SK-N-SH (cell line): Measurements from ENCODE around the gene UFC1. TPM values are rescaled to one million over a fixed set of nuclear protein-coding genes. Genes with fewer than 3 reads are reported as not detected.
A peak's percentile ranks its signal among the peaks of the same experiment; 100 is the strongest.

Experiments
- CTCF ChIA-PET: fragments of 300-600, 350-600 bp; formaldehyde crosslinking; extraction: SDS; loops from one replicate; lab custom pipeline; 2021; lab: Yijun Ruan, JAX
- POLR2A ChIA-PET: fragments of 350-600 bp; sonication (Branson Sonifier 250); formaldehyde crosslinking; extraction: SDS; loops from one replicate; lab custom pipeline; 2020; ENCODE audit warnings: antibody characterized with exemption, inconsistent platforms; lab: Yijun Ruan, JAX
- DNase-seq: peaks from one replicate; pipeline ENCODE4 v3.0.0; 2012
- H2AFZ ChIP-seq: fragments of 200-600 bp; sonication (generic); 2 replicates; pipeline ENCODE4 v1.8.1; 2016; ENCODE audit warnings: antibody characterized with exemption, mild to moderate bottlenecking, low read depth
- H3F3A ChIP-seq: fragments of 200-600 bp; sonication (generic); replicated peaks from 2 replicates; pipeline ENCODE3; 2016; ENCODE audit warnings: antibody characterized with exemption, mild to moderate bottlenecking; ENCODE audit not compliant: insufficient read depth
- H3K27ac ChIP-seq, 2 experiments: fragments of 200-500 bp in 1 of 2; fragments of 200-600 bp in 1 of 2; sonication (Bioruptor generic) in 1 of 2; sonication (generic), shearing (Covaris generic) in 1 of 2; 2 replicates each; pipeline versions ENCODE4 v1.5.1 to v1.6.1; 2014 to 2016; ENCODE audit warnings: low read depth in 2 of 2, inconsistent platforms in 1 of 2, low read length in 1 of 2, mild to moderate bottlenecking in 1 of 2, mixed read lengths in 1 of 2
- H3K27me3 ChIP-seq: fragments of 200-600 bp; sonication (generic), shearing (Covaris generic); 2 replicates; pipeline ENCODE4 v1.6.1; 2016; ENCODE audit warnings: mixed run types; ENCODE audit not compliant: insufficient read depth
- H3K36me3 ChIP-seq, 2 experiments: fragments of 200-500 bp in 1 of 2; fragments of 200-600 bp in 1 of 2; sonication (Bioruptor generic) in 1 of 2; sonication (generic) in 1 of 2; replicated peaks in 1 of 2; 2 replicates each; pipeline versions ENCODE3 to v1.5.1; 2014 to 2016; ENCODE audit warnings: low read length in 1 of 2, mild to moderate bottlenecking in 1 of 2; ENCODE audit not compliant: insufficient read depth in 2 of 2, control insufficient read depth in 1 of 2
- H3K4me1 ChIP-seq, 2 experiments: fragments of 200-500 bp in 1 of 2; fragments of 200-600 bp in 1 of 2; sonication (Bioruptor generic) in 1 of 2; sonication (generic), shearing (Covaris generic) in 1 of 2; 2 replicates each; pipeline versions ENCODE4 v1.5.1 to v1.6.1; 2014 to 2016; ENCODE audit warnings: low read depth in 1 of 2, low read length in 1 of 2, mixed run types in 1 of 2; ENCODE audit not compliant: insufficient read depth in 2 of 2, control insufficient read depth in 1 of 2
- H3K4me2 ChIP-seq: fragments of 200-600 bp; sonication (generic), shearing (Covaris generic); 2 replicates; pipeline ENCODE4 v1.6.1; 2017; ENCODE audit warnings: mixed run types
- H3K4me3 ChIP-seq, 2 experiments: fragments of 200-500 bp in 1 of 2; fragments of 200-600 bp in 1 of 2; sonication (Bioruptor generic) in 1 of 2; sonication (generic), shearing (Covaris generic) in 1 of 2; 2 replicates each; pipeline versions ENCODE4 v1.5.1 to v1.8.1; 2014 to 2016; ENCODE audit warnings: low read depth in 2 of 2, inconsistent platforms in 1 of 2, low read length in 1 of 2, mild to moderate bottlenecking in 1 of 2, mixed read lengths in 1 of 2, moderate library complexity in 1 of 2
- H3K79me2 ChIP-seq: fragments of 200-600 bp; sonication (generic); 2 replicates; pipeline ENCODE4 v1.8.1; 2017; ENCODE audit warnings: mild to moderate bottlenecking; ENCODE audit not compliant: insufficient read depth
- H3K9ac ChIP-seq: fragments of 200-600 bp; sonication (generic); 2 replicates; pipeline ENCODE4 v1.6.1; 2017; ENCODE audit warnings: mixed run types
- H3K9me2 ChIP-seq: fragments of 200-600 bp; sonication (generic); 2 replicates; pipeline ENCODE4 v1.6.1; 2017; ENCODE audit warnings: mixed run types
- H3K9me3 ChIP-seq: fragments of 200-600 bp; sonication (generic); 2 replicates; pipeline ENCODE4 v1.6.1; 2017; ENCODE audit warnings: mixed run types, mild to moderate bottlenecking, moderate library complexity
- H4K20me1 ChIP-seq: fragments of 200-600 bp; sonication (generic); 2 replicates; pipeline ENCODE4 v1.6.1; 2017; ENCODE audit warnings: mild to moderate bottlenecking, mixed run types; ENCODE audit not compliant: insufficient read depth
- ELF1 ChIP-seq: IDR thresholded peaks from 2 replicates; pipeline ENCODE4 v1.4.0; 2012
- EP300 ChIP-seq, 2 experiments: IDR thresholded peaks; 2 replicates each; pipeline versions ENCODE4 v1.4.0 to v1.6.1; 2012; ENCODE audit warnings: borderline replicate concordance in 1 of 2, low read depth in 1 of 2, low read length in 1 of 2
- MEF2A ChIP-seq: IDR thresholded peaks from 2 replicates; pipeline ENCODE4 v1.4.0; 2012; ENCODE audit warnings: low read depth, borderline replicate concordance
- MXI1 ChIP-seq: IDR thresholded peaks from 2 replicates; pipeline ENCODE4 v1.6.1; 2012; ENCODE audit warnings: mild to moderate bottlenecking, low read depth, low read length, improper control_type of control experiment
- NFIC ChIP-seq: IDR thresholded peaks from 2 replicates; pipeline ENCODE4 v1.4.0; 2012; ENCODE audit warnings: borderline replicate concordance
- NRF1 ChIP-seq: IDR thresholded peaks from 2 replicates; pipeline ENCODE4 v1.6.1; 2012; ENCODE audit warnings: low read depth, mild to moderate bottlenecking, low read length
- PBX3 ChIP-seq: IDR thresholded peaks from 2 replicates; pipeline ENCODE4; 2012
- POLR2AphosphoS5 ChIP-seq: IDR thresholded peaks from 2 replicates; pipeline ENCODE4 v1.6.1; 2012; ENCODE audit warnings: low read depth, low read length
- RAD21 ChIP-seq: IDR thresholded peaks from 2 replicates; pipeline ENCODE4 v1.6.1; 2012; ENCODE audit warnings: mild to moderate bottlenecking, low read length
- RXRA ChIP-seq: IDR thresholded peaks from 2 replicates; pipeline ENCODE4 v1.4.0; 2012; ENCODE audit warnings: low read depth, mild to moderate bottlenecking, borderline replicate concordance
- SMC3 ChIP-seq: IDR thresholded peaks from 2 replicates; pipeline ENCODE4 v1.6.1; 2012; ENCODE audit warnings: low read depth, low read length, improper control_type of control experiment
- TAF1 ChIP-seq: IDR thresholded peaks from 2 replicates; pipeline ENCODE4 v1.6.1; 2012; ENCODE audit warnings: low read depth, mild to moderate bottlenecking, low read length, moderate library complexity, borderline replicate concordance
- YY1 ChIP-seq: IDR thresholded peaks from 2 replicates; pipeline ENCODE4 v1.4.0; 2012; ENCODE audit warnings: low read depth, mild to moderate bottlenecking
- ZBTB33 ChIP-seq: IDR thresholded peaks from 2 replicates; pipeline ENCODE4 v1.4.0; 2012; ENCODE audit warnings: low read depth, borderline replicate concordance
- WGBS: methylation state at CpG from one replicate; pipeline ENCODE4 v1.1.6; 2017; ENCODE audit warnings: low lambda C conversion rate; 5-methylcytosine and 5-hydroxymethylcytosine counted together
- polyA plus RNA-seq, 3 experiments: library from polyadenylated mRNA; depleted of rRNA; stranded (reverse); fragments of >200 nt; gene quantifications; 2 replicates each; pipeline ENCODE4 v1.2.3, GENCODE V29; 2012
- TF ChIP-seq, protein P1 (sequence below): fragments of 150-350 bp; IDR thresholded peaks from 2 replicates; pipeline ENCODE4 v1.6.1; 2017; ENCODE audit warnings: antibody characterized with exemption, low read length, low read depth, borderline replicate concordance

Gene UFC1
- polyA plus RNA-seq, 1 of the 3 experiments (the other 2 are of a cell fraction) = 150 TPM

DNA sequence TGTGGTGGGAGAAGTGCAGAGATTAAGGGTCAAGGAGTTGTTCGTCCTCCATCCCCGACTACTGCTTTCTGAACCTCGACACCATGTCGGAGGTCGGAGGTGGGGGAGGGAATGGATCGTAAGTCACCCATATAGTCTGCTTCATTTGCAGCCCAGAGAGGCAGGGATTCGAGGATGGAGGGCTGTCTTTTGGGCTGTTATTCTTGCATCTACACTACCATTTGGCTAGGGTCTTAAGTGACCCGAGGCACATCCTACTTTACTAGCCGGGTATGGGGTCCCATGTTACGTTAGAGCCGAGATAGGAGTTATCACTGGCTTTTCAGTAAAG is 6.1 kb downstream of the UFC1 start:
- POLR2A ChIA-PET = no interaction called here
- peak overlapping the region; percentile 89 to 92 for H3K4me3 ChIP-seq
- no peaks in the 10 kb centered on the region for H4K20me1 ChIP-seq
- WGBS = 6% methylated on average over 9 of the region's 11 CpGs
- peak overlapping the region; percentile 84 for H2AFZ ChIP-seq
- H3K9me2 ChIP-seq = no peaks in the 10 kb centered on the region
- peaks cover 13% of the 10 kb centered on the region for H3F3A ChIP-seq
- peaks cover 15 to 61% of the 10 kb centered on the region in 2 experiments for H3K36me3 ChIP-seq
- H3K79me2 ChIP-seq = peaks cover 26% of the 10 kb centered on the region
- H3K9ac ChIP-seq = peak overlapping the region; percentile 90
- H3K27ac ChIP-seq = peak overlapping the region; percentile 77 to 91
- no peak for DNase-seq
- H3K4me1 ChIP-seq = peaks cover 0 to 28% of the 10 kb centered on the region in 2 experiments; a peak in 3 of 4 replicates
- no peaks in the 10 kb centered on the region for H3K27me3 ChIP-seq
- TF ChIP-seq PBX3 = no peak
- no peak for TF ChIP-seq EP300 (IDR thresholded peaks at IDR 0.05; ENCODE audit: borderline replicate concordance in 1 of 2, low read depth in 1 of 2, low read length in 1 of 2)
- no peak for TF ChIP-seq ELF1
- TF ChIP-seq RAD21 = no peak
- TF ChIP-seq RXRA = no peak
- no peaks in the 10 kb centered on the region for H3K9me3 ChIP-seq
- CTCF ChIA-PET = no interaction called here
- H3K4me2 ChIP-seq = peak overlapping the region; percentile 77

DNA sequence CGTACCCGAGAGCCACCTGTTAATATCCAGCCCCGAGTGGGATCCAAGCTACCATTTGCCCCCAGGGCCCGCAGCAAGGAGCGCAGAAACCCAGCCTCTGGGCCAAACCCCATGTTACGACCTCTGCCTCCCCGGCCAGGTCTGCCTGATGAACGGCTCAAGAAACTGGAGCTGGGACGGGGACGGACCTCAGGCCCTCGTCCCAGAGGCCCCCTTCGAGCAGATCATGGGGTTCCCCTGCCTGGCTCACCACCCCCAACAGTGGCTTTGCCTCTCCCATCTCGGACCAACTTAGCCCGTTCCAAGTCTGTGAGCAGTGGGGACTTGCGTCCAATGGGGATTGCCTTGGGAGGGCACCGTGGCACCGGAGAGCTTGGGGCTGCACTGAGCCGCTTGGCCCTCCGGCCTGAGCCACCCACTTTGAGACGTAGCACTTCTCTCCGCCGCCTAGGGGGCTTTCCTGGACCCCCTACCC is 6.9 kb downstream of the UFC1 start:
- Histone ChIP-seq H3K4me2 (peak overlapping the region; percentile 77), H3K9ac (no peak overlapping the region)
- no peak for TF ChIP-seq TAF1
- TF ChIP-seq SMC3 = no peak
- no peak for TF ChIP-seq YY1
- no peak for TF ChIP-seq MEF2A
- no peak for TF ChIP-seq NFIC
- no peak for TF ChIP-seq ZBTB33
- no peak for TF ChIP-seq MXI1
- TF ChIP-seq, protein P1, sequence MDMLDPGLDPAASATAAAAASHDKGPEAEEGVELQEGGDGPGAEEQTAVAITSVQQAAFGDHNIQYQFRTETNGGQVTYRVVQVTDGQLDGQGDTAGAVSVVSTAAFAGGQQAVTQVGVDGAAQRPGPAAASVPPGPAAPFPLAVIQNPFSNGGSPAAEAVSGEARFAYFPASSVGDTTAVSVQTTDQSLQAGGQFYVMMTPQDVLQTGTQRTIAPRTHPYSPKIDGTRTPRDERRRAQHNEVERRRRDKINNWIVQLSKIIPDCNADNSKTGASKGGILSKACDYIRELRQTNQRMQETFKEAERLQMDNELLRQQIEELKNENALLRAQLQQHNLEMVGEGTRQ = no peak
- TF ChIP-seq NRF1 = no peak
- TF ChIP-seq POLR2AphosphoS5 = no peak

More for the DNA sequence above, 6.9 kb downstream of the UFC1 start:
- 97% methylated on average over 19 of the region's 22 CpGs for WGBS
- POLR2A ChIA-PET = interaction anchor here (0.6 kb wide), 1 partner anchor 65 kb away, joined by 3 read pairs; the partner anchor contains the start of gene TOMM40L
- no peak overlapping the region for H2AFZ ChIP-seq
- CTCF ChIA-PET = no interaction called here
- H3K9me3 ChIP-seq = no peaks in the 10 kb centered on the region
- H4K20me1 ChIP-seq = no peaks in the 10 kb centered on the region
- peaks cover 15 to 64% of the 10 kb centered on the region in 2 experiments for H3K36me3 ChIP-seq
- no peaks in the 10 kb centered on the region for H3K9me2 ChIP-seq
- no peak for DNase-seq
- peaks cover 17% of the 10 kb centered on the region for H3K79me2 ChIP-seq
- H3K4me3 ChIP-seq = peak overlapping the region; percentile 89 to 92; a peak in 3 of 4 replicates
- H3F3A ChIP-seq = peaks cover 21% of the 10 kb centered on the region
- no peak overlapping the region; a peak in 1 of 4 replicates for H3K27ac ChIP-seq
- no peaks in the 10 kb centered on the region for H3K27me3 ChIP-seq
- H3K4me1 ChIP-seq = peaks cover 0 to 36% of the 10 kb centered on the region in 2 experiments; a peak in 2 of 4 replicates
